CD4-positive, alpha-beta T cell treated with Interleukin-4 for 1 hour (primary cell): ENCODE data around the gene PSMD5.

Experiments used
- DNase-seq, 2 donors: peaks; one replicate each; pipeline ENCODE4 v3.0.0-alpha.2; 2020 to 2022

Gene PSMD5

GRCh38 chr9:120801441-120801840, 41.3 kb downstream of the PSMD5 start:
- DNase-seq = no peak

GRCh38 chr9:120792898-120793765, 49.6 kb downstream of the PSMD5 start, which contains the start of gene FBXW2:
Gene FBXW2 (minus strand): TSS chr9:120793416. CDS start chr9:120788258, 5,158 bp downstream.
- DNase-seq = peak; percentile 82 to 83

- DNase-seq = no peak
Observed at GRCh38 chr9:120791161-120791560, 51.6 kb downstream of the PSMD5 start.

GRCh38 chr9:120787933-120788332, 54.8 kb downstream of the PSMD5 start:
- DNase-seq = no peak

GRCh38 chr9:120783602-120784047, 59.1 kb downstream of the PSMD5 start:
- no peak for DNase-seq

- no peak for DNase-seq
Observed at GRCh38 chr9:120781236-120781635, 61.5 kb downstream of the PSMD5 start.

- no peak for DNase-seq
Observed at GRCh38 chr9:120780367-120780766, 62.4 kb downstream of the PSMD5 start.

- DNase-seq = no peak
Observed at GRCh38 chr9:120779227-120779626, 63.5 kb downstream of the PSMD5 start.

GRCh38 chr9:120778758-120779157, 64.0 kb downstream of the PSMD5 start:
- no peak for DNase-seq

- no peak for DNase-seq
Observed at GRCh38 chr9:120777229-120777628, 65.5 kb downstream of the PSMD5 start.

- no peak for DNase-seq
Observed at GRCh38 chr9:120776788-120777187, 65.9 kb downstream of the PSMD5 start.

GRCh38 chr9:120775859-120776258, 66.9 kb downstream of the PSMD5 start:
- DNase-seq = no peak

GRCh38 chr9:120774719-120775118, 68.0 kb downstream of the PSMD5 start:
- no peak for DNase-seq

GRCh38 chr9:120773256-120773655, 69.5 kb downstream of the PSMD5 start:
- no peak for DNase-seq

GRCh38 chr9:120770931-120771330, 71.8 kb downstream of the PSMD5 start:
- no peak for DNase-seq

- DNase-seq = no peak
Observed at GRCh38 chr9:120768886-120769285, 73.8 kb downstream of the PSMD5 start.

- DNase-seq = no peak
Observed at GRCh38 chr9:120768247-120768646, 74.5 kb downstream of the PSMD5 start.

GRCh38 chr9:120767451-120767850, 75.3 kb downstream of the PSMD5 start:
- no peak for DNase-seq
